RWPE2 (cell line): Measurements from ENCODE around the gene ABHD10.

Experiments
- ATAC-seq: fragments of 200-7000 bp; cut with Tn5 transposase; 3 replicates; pipeline ENCODE4 v1.9.1; 2021; ENCODE audit warnings: low read depth
- DNase-seq: peaks from one replicate; pipeline ENCODE4 v3.0.0-alpha.2; 2020; ENCODE audit warnings: low spot score
- H3K27ac ChIP-seq: fragments of 450-650 bp; 2 replicates; pipeline ENCODE4 v1.5.1; 2017; ENCODE audit warnings: mild to moderate bottlenecking; ENCODE audit not compliant: poor library complexity, severe bottlenecking
- H3K27me3 ChIP-seq: fragments of 250-450 bp; sonication (Bioruptor Pico); 2 replicates; pipeline ENCODE4 v1.5.1; 2021; ENCODE audit warnings: mild to moderate bottlenecking, moderate library complexity; ENCODE audit not compliant: insufficient read depth, poor library complexity, severe bottlenecking
- H3K36me3 ChIP-seq: fragments of 250-450 bp; sonication (Bioruptor Pico); 2 replicates; pipeline ENCODE4 v1.5.1; 2020; ENCODE audit warnings: low read depth, mild to moderate bottlenecking, moderate library complexity
- H3K4me1 ChIP-seq: fragments of 250-450 bp; sonication (Bioruptor Pico); 2 replicates; pipeline ENCODE4 v1.5.1; 2021; ENCODE audit warnings: mild to moderate bottlenecking, moderate library complexity; ENCODE audit not compliant: insufficient read depth, poor library complexity, severe bottlenecking
- H3K4me3 ChIP-seq: fragments of 250-450 bp; sonication (Bioruptor Pico); 2 replicates; pipeline ENCODE4 v1.5.1; 2021; ENCODE audit warnings: mild to moderate bottlenecking, moderate library complexity; ENCODE audit not compliant: severe bottlenecking
- H3K9me3 ChIP-seq: fragments of 250-450 bp; sonication (Bioruptor Pico); 2 replicates; pipeline ENCODE4 v1.5.1; 2021; ENCODE audit warnings: mild to moderate bottlenecking, moderate library complexity; ENCODE audit not compliant: severe bottlenecking
- TF ChIP-seq, protein P1 (sequence below): fragments of 450-650 bp; IDR thresholded peaks from one replicate; pipeline ENCODE4 v1.5.1; 2017; ENCODE audit warnings: mild to moderate bottlenecking, moderate library complexity; ENCODE audit not compliant: poor library complexity, severe bottlenecking

The ABHD10 gene

DNA sequence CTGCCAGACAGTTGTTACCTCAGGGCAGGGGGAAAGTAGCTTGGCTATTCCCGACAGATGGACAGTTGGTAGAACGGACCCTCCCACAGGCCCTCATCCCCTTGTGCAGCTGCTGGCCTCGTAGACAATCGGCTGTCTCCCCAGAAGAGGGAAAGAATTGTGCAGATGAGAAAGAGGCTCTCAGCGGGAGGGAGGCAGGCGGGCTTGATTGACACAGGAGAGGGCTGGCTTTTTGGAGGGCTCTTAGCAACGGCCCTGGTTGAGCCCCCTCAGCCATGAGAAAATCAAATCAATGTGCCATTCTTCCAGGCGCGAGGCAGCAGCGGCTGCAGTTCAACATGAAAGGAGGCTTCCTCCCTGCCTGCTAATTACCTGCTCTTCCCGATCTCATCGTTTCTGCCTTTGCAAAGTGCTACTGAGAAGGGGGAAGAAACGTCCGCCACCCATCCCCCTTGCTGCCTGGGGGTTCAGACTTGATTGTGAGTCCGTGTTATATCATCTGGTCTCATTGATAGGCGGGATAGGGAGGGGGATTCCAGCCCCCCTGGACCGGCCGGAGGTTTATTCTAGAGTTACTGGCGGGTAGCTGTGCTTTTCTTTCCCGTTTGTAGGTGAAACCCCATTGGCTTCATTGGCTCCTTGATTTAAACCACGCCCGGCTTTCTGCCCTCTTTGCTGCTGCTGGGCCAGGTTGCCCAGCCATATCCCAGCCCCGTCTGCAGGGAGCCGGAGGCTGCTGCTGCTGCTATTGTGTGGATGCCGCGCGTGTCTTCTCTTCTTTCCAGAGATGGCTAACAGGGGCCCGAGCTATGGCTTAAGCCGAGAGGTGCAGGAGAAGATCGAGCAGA, 20.0 kb downstream of the ABHD10 start, which contains the start of gene TAGLN3:
Gene TAGLN3, plus strand, starts transcription at position 287 of the 848 bp plus-strand sequence. Its CDS starts 501 bp downstream, at position 788.
- peak within 1 kb of the TSS; percentile 20 for H3K4me3 ChIP-seq
- H3K36me3 ChIP-seq = no peaks in the 10 kb centered on the region
- ATAC-seq (peak; percentile 63), DNase-seq (no peak)
- H3K27me3 ChIP-seq = no peaks in the 10 kb centered on the region
- H3K4me1 ChIP-seq = peaks cover 19% of the 10 kb centered on the region
- no peaks in the 10 kb centered on the region for H3K9me3 ChIP-seq
- no peak within 1 kb of the TSS for H3K27ac ChIP-seq
- TF ChIP-seq, protein P1, sequence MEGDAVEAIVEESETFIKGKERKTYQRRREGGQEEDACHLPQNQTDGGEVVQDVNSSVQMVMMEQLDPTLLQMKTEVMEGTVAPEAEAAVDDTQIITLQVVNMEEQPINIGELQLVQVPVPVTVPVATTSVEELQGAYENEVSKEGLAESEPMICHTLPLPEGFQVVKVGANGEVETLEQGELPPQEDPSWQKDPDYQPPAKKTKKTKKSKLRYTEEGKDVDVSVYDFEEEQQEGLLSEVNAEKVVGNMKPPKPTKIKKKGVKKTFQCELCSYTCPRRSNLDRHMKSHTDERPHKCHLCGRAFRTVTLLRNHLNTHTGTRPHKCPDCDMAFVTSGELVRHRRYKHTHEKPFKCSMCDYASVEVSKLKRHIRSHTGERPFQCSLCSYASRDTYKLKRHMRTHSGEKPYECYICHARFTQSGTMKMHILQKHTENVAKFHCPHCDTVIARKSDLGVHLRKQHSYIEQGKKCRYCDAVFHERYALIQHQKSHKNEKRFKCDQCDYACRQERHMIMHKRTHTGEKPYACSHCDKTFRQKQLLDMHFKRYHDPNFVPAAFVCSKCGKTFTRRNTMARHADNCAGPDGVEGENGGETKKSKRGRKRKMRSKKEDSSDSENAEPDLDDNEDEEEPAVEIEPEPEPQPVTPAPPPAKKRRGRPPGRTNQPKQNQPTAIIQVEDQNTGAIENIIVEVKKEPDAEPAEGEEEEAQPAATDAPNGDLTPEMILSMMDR = no peak

DNA sequence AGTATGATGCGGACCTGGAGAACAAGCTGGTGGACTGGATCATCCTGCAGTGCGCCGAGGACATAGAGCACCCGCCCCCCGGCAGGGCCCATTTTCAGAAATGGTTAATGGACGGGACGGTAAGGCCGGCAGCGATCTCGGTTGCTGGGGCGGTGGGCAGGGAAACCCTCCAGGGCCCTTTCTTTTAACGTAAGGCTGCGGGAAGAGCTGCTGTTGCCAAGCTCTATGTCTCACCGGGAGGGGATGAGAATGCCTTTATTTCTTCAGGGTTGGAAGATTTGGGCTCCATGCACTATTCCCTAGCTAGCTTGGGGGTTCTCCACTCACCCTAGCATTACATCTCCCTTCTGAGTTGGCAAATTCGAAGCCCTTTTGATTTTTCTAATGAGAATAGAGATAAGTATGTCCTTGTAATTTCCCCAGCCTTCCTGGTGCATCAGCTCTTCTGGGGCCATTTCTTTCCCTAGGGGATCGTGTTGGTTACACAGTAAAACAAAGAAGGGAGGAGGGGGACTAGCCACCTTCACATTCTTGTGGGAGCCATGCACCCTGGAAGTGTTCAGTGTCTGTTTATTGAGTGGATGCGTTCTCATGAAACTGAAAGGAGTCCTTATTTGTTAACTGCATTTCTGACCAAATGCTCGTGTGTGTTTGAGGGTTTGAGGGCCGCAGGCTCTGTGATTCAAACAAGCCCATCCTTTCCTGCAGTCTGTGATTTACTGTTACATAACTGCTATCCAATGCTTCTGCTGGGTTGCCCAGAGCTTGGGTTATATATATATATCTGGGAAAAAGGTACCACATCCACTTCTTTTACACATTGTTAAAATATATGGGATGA, 20.9 kb downstream of the ABHD10 start:
- TF ChIP-seq, protein P1 = no peak
- Histone ChIP-seq H3K9me3 (no peaks in the 10 kb centered on the region), H3K27ac (no peak overlapping the region), H3K27me3 (no peaks in the 10 kb centered on the region), H3K36me3 (no peaks in the 10 kb centered on the region), H3K4me3 (peak overlapping the region; percentile 20), H3K4me1 (peaks cover 27% of the 10 kb centered on the region)
- ATAC-seq (no peak; the same call in 2 of the 3 replicates), DNase-seq (no peak)

DNA sequence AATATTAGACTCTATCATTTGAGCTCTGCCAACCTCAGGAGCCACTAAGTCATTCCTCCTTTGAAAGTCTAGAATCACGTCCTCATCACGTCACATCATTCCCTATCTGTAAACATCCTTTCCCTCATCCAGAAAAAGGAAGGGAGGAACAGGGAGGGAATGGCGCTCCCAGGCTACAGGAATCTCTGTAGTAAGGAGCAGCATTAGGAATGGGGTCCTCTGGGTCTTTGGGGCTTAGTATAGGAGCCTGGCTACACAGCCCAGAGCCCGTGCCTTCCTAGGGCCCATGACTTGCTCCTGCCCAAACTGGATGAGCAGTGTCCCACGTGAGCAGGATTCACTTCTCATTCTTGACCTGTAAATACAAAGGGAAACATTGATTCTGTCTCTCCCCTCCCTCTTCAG, 21.5 kb downstream of the ABHD10 start:
- Histone ChIP-seq H3K36me3 (no peaks in the 10 kb centered on the region), H3K27me3 (no peaks in the 10 kb centered on the region), H3K4me3 (no peak overlapping the region), H3K27ac (no peak overlapping the region), H3K9me3 (no peaks in the 10 kb centered on the region), H3K4me1 (peaks cover 33% of the 10 kb centered on the region)
- no peak for DNase-seq
- ATAC-seq = no peak
- TF ChIP-seq, protein P1 = no peak

DNA sequence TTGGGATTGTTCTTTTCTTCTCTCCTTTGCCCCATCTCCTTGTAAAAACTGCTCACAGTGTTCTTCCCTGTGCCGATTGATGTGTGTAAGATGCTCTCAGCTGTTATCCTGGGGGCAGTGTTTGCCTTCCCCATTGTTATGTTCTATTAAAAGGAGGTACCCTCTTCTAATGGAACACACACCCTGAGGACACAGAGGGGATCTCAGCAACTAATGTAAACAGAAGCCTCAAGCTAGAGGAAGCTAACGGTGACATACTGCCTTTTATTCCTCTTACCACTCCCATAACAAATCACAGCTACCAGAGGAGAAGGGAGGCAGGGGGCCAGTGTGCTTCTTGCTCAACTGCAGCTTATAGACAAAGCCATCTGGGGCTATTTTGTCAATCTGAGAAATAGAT, 22.1 kb downstream of the ABHD10 start:
- DNase-seq (no peak), ATAC-seq (no peak)
- Histone ChIP-seq H3K36me3 (no peaks in the 10 kb centered on the region), H3K4me3 (no peak overlapping the region), H3K9me3 (no peaks in the 10 kb centered on the region), H3K27me3 (no peaks in the 10 kb centered on the region), H3K4me1 (peaks cover 33% of the 10 kb centered on the region), H3K27ac (no peak overlapping the region)
- TF ChIP-seq, protein P1 = no peak
